ENCODE results near the gene ANAPC15. TPM values are rescaled to one million over a fixed set of nuclear protein-coding genes. Genes with fewer than 3 reads are reported as not detected.
A peak's percentile ranks its signal among the peaks of the same experiment; 100 is the strongest.

The ANAPC15 gene
- total and polyA plus RNA-seq, 9 of the 15 experiments (the other 6 are each of a cell fraction or from before 2014, with no cell fraction given) = 53.0 to 254 (median 75.7) TPM

DNA sequence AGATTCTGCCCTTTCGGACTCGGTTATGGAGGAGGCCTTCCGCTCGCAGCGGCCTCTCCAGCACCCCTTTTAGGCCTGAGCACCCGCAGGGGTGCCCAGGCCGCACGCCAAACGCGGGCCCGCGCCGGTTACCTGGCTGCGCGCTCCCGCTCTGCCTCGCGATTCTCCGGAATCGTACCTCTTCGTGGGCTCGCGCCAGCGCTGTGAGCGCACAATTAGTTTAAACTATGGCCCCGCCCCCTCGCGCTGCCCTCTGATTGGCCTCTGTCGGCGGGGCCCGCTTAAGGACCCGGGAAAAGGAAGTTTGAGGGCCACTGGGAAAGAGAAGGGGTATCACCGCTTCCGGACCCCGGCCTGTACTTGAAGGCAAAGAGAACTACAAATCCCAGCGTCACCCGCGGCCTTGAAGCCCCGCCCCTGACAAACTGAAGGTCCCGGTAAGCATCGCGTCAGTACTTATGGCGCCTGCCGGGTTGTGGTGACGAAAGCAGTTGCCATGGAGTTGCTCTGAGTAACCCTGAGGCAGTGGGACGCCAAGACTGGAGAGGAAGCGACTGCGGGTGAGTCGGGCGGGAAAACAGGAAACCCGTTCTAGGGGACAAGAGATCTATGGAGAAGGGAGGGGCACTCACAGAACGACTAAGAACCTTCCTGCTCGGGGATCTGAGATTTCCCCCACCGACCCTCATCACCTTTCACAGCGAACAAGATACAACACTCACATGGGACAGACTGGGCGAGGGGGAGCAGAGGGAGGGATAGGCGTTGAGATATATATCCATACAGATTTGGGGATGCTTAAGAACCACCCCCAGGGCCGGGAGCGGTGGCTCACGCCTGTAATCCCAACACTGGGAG lies 31.9 kb downstream of the ANAPC15 start, which contains the start of the genes LRRC51 and NUMA1 (continued):
- TF ChIP-seq MYNN (IDR thresholded peaks at IDR 0.05) (peak; percentile 99), MYNN (CRISPR knock-in tag; IDR thresholded peaks at IDR 0.05) (0 out of 2 replicates have a peak, but pooled peaks have one; percentile 63), SMAD4 (CRISPR knock-in tag; conservative IDR thresholded peaks at IDR 0.05) (0 out of 2 replicates have a peak, but pooled peaks have one; percentile 14), THRB (CRISPR knock-in tag; conservative IDR thresholded peaks at IDR 0.05) (0 out of 2 replicates have a peak, but pooled peaks have one; percentile 37), PTTG1 (tag; IDR thresholded peaks at IDR 0.05; ENCODE audit: low read depth) (no peak), ZBTB43 (CRISPR knock-in tag; IDR thresholded peaks at IDR 0.05) (no peak), ZNF436 (CRISPR knock-in tag; IDR thresholded peaks at IDR 0.05) (no peak), ETV1 (tag; conservative IDR thresholded peaks at IDR 0.05; ENCODE audit: low read depth) (peak; percentile 79), FOXP1 (CRISPR knock-in tag; IDR thresholded peaks at IDR 0.05) (0 out of 2 replicates have a peak, but pooled peaks have one; percentile 28), ZNF121 (CRISPR knock-in tag; conservative IDR thresholded peaks at IDR 0.05) (no peak), PTBP1 (IDR thresholded peaks at IDR 0.05; ENCODE audit: low read depth, low read length) (no peak), SMAD1 (IDR thresholded peaks at IDR 0.05; ENCODE audit: low read depth, low read length, partially characterized antibody) (peak; percentile 82), SMARCA5 (IDR thresholded peaks at IDR 0.05) (no peak), ZNF785 (CRISPR knock-in tag; IDR thresholded peaks at IDR 0.05) (no peak), NFYB (IDR thresholded peaks at IDR 0.05; ENCODE audit: extremely low read depth, insufficient read length) (peak; percentile 59), PHF8 (IDR thresholded peaks at IDR 0.05; ENCODE audit: borderline replicate concordance, low read length) (peak; percentile 83; the same call in 1 of the 2 replicates), CHD4 (IDR thresholded peaks at IDR 0.05; ENCODE audit: insufficient read depth, insufficient replicate concordance, low read depth, low read length, poor library complexity, severe bottlenecking) (no peak), RFX1 (IDR thresholded peaks at IDR 0.05) (peak; percentile 99), CREB1 (IDR thresholded peaks at IDR 0.05) (peak; percentile 96), CREB1 (CRISPR knock-in tag; IDR thresholded peaks at IDR 0.05) (peak; percentile 96), MNT (conservative IDR thresholded peaks at IDR 0.05) (peak; percentile 49 to 78; a peak in 2 of 4 replicates), SREBF1 (IDR thresholded peaks at IDR 0.05; ENCODE audit: borderline replicate concordance, low read depth, low read length) (no peak), HNRNPK (IDR thresholded peaks at IDR 0.05; ENCODE audit: low read depth, low read length, poor library complexity, severe bottlenecking) (no peak)
